GM12801 (cell line): Measurements from ENCODE around the gene SCOC.

Experiments used
- CTCF ChIP-seq: IDR thresholded peaks from one replicate; pipeline ENCODE4 v1.5.1; 2011; ENCODE audit warnings: control low read depth; ENCODE audit not compliant: insufficient read length; ENCODE audit errors: extremely low read depth

SCOC gene

GRCh38 chr4:140335076-140335475 lies 38.4 kb upstream of the SCOC start:
- no peak for TF ChIP-seq CTCF

GRCh38 chr4:140336730-140337129 lies 36.7 kb upstream of the SCOC start:
- TF ChIP-seq CTCF, result no peak

- TF ChIP-seq CTCF, result no peak
Observed at GRCh38 chr4:140342620-140343019, 30.8 kb upstream of the SCOC start.

GRCh38 chr4:140343303-140343702 lies 30.1 kb upstream of the SCOC start:
- TF ChIP-seq CTCF, result no peak

GRCh38 chr4:140344101-140344500 lies 29.3 kb upstream of the SCOC start:
- no peak for TF ChIP-seq CTCF

GRCh38 chr4:140344621-140345020 lies 28.8 kb upstream of the SCOC start:
- TF ChIP-seq CTCF, result no peak

GRCh38 chr4:140346136-140346535 lies 27.3 kb upstream of the SCOC start:
- TF ChIP-seq CTCF, result no peak

GRCh38 chr4:140349816-140350215 lies 23.6 kb upstream of the SCOC start:
- TF ChIP-seq CTCF, result no peak
